Caco-2 (cell line): ENCODE results near the gene KCNJ11. TPM values are rescaled to one million over a fixed set of nuclear protein-coding genes. Genes with fewer than 3 reads are reported as not detected.

Experiments used
- BruUV-seq: library from RNA; stranded (reverse); fragments of 400-500 nt; replicated peaks from 2 replicates; lab custom pipeline; 2021; lab: Mats Ljungman, UMichigan
- CTCF ChIA-PET: fragments of 300-600 bp; sonication (Branson Sonifier 250); formaldehyde crosslinking; loops from one replicate; lab custom pipeline; 2022; ENCODE audit warnings: antibody characterized with exemption; lab: Charles Lee
- POLR2A ChIA-PET: fragments of 300-600 bp; sonication (Branson Sonifier 250); formaldehyde crosslinking; loops from one replicate; lab custom pipeline; 2022; ENCODE audit warnings: antibody characterized with exemption; lab: Charles Lee
- DNase-seq, 2 experiments: peaks; one replicate each; pipeline versions ENCODE4 v3.0.0 to v3.0.0-alpha.2; 2020 to 2022
- H3K27me3 ChIP-seq: replicated peaks from 2 replicates; pipeline ENCODE4 v1.6.0; 2011; ENCODE audit warnings: low read length; ENCODE audit not compliant: control insufficient read depth, insufficient read depth
- H3K36me3 ChIP-seq: 2 replicates; pipeline ENCODE4 v1.5.1; 2011; ENCODE audit warnings: low read length; ENCODE audit not compliant: control insufficient read depth, insufficient read depth
- H3K4me1 ChIP-seq: fragments of 250-450 bp; sonication (Bioruptor Pico); 2 replicates; pipeline ENCODE4 v1.5.1; 2020; ENCODE audit warnings: mild to moderate bottlenecking
- H3K4me3 ChIP-seq: 2 replicates; pipeline ENCODE4 v1.5.1; 2011; ENCODE audit warnings: low read depth, mild to moderate bottlenecking, control low read depth, low read length
- H3K9me3 ChIP-seq: fragments of 250-450 bp; sonication (Bioruptor Pico); 2 replicates; pipeline ENCODE4 v1.5.1; 2020; ENCODE audit warnings: mild to moderate bottlenecking, moderate library complexity
- H3K27ac Mint-ChIP-seq: one replicate; pipeline ENCODE4 v1.8.0; 2022; ENCODE audit warnings: mixed read lengths; ENCODE audit not compliant: unreplicated experiment
- H3K27me3 Mint-ChIP-seq: one replicate; pipeline ENCODE4 v1.8.0; 2022; ENCODE audit warnings: mixed read lengths; ENCODE audit not compliant: insufficient read depth, unreplicated experiment
- H3K36me3 Mint-ChIP-seq: one replicate; pipeline ENCODE4 v1.8.0; 2022; ENCODE audit warnings: mild to moderate bottlenecking, mixed read lengths; ENCODE audit not compliant: insufficient read depth, unreplicated experiment
- H3K4me1 Mint-ChIP-seq: one replicate; pipeline ENCODE4 v1.8.0; 2022; ENCODE audit warnings: low read depth, mixed read lengths; ENCODE audit not compliant: unreplicated experiment
- H3K4me3 Mint-ChIP-seq: one replicate; pipeline ENCODE4 v1.8.0; 2022; ENCODE audit warnings: mild to moderate bottlenecking, moderate library complexity, mixed read lengths; ENCODE audit not compliant: unreplicated experiment
- H3K9me3 Mint-ChIP-seq: one replicate; pipeline ENCODE4 v1.8.0; 2022; ENCODE audit warnings: mixed read lengths; ENCODE audit not compliant: unreplicated experiment
- CTCF ChIP-seq, 2 experiments: fragments of 200-600 bp in 1 of 2; IDR thresholded peaks; 1 replicate in 1 of 2; 2 replicates in 1 of 2; pipeline versions ENCODE4 v1.5.1 to v1.8.0; 2011 to 2022; ENCODE audit warnings: antibody characterized with exemption in 1 of 2, control low read depth in 1 of 2, inconsistent platforms in 1 of 2, low read depth in 1 of 2, low read length in 1 of 2, mild to moderate bottlenecking in 1 of 2, moderate library complexity in 1 of 2; ENCODE audit not compliant: insufficient read depth in 1 of 2, severe bottlenecking in 1 of 2, unreplicated experiment in 1 of 2
- intact Hi-C: fragments of 100-400 bp; cut with micrococcal nuclease; formaldehyde crosslinking; loops from one replicate; pipeline ENCODE4 v1.10.0; 2022; ENCODE audit not compliant: unreplicated experiment
- total RNA-seq: library from RNA; stranded (reverse); gene quantifications from 2 replicates; pipeline ENCODE4 v1.2.3, GENCODE V29; 2022

KCNJ11 gene
- total RNA-seq, 1 experiment from 2014 or later, result 3.4 TPM

- no peaks in the 10 kb centered on the region for H3K36me3 ChIP-seq
- Mint-ChIP-seq H3K9me3 (no peaks in the 10 kb centered on the region), H3K27me3 (peaks cover 17% of the 10 kb centered on the region), H3K36me3 (no peaks in the 10 kb centered on the region), H3K4me3 (no peak overlapping the region), H3K27ac (no peak overlapping the region), H3K4me1 (no peaks in the 10 kb centered on the region)
- H3K9me3 ChIP-seq, result no peaks in the 10 kb centered on the region
- CTCF ChIA-PET, result interaction anchor here (0.7 kb wide), 1 partner anchor 34 kb away, joined by 5 read pairs; no protein-coding TSS in a partner anchor
- no peaks in the 10 kb centered on the region for H3K4me1 ChIP-seq
- TF ChIP-seq CTCF (IDR thresholded peaks at IDR 0.05; ENCODE audit: insufficient read depth in 1 of 2, low read depth in 1 of 2, low read length in 1 of 2, severe bottlenecking in 1 of 2, unreplicated experiment in 1 of 2), result no peak
- H3K27me3 ChIP-seq, result no peaks in the 10 kb centered on the region
- H3K4me3 ChIP-seq, result no peak overlapping the region
- POLR2A ChIA-PET, result no interaction called here
- intact Hi-C loops, result no loop called here
- BruUV-seq, result no TSS peak
- no peak for DNase-seq
Observed at GRCh38 chr11:17411418-17411817, 23.0 kb upstream of the KCNJ11 start.

- Mint-ChIP-seq H3K4me1 (no peaks in the 10 kb centered on the region), H3K9me3 (no peaks in the 10 kb centered on the region), H3K27ac (no peak overlapping the region), H3K36me3 (no peaks in the 10 kb centered on the region), H3K27me3 (peaks cover 14% of the 10 kb centered on the region), H3K4me3 (no peak overlapping the region)
- intact Hi-C loops, result no loop called here
- no peaks in the 10 kb centered on the region for H3K4me1 ChIP-seq
- ChIA-PET POLR2A (no interaction called here), CTCF (interaction anchor here (0.7 kb wide), 1 partner anchor 34 kb away, joined by 5 read pairs; no protein-coding TSS in a partner anchor)
- no peaks in the 10 kb centered on the region for H3K36me3 ChIP-seq
- no peak overlapping the region for H3K4me3 ChIP-seq
- BruUV-seq, result no TSS peak
- H3K9me3 ChIP-seq, result no peaks in the 10 kb centered on the region
- DNase-seq, result no peak
- TF ChIP-seq CTCF (IDR thresholded peaks at IDR 0.05; ENCODE audit: insufficient read depth in 1 of 2, low read depth in 1 of 2, low read length in 1 of 2, severe bottlenecking in 1 of 2, unreplicated experiment in 1 of 2), result no peak
- H3K27me3 ChIP-seq, result no peaks in the 10 kb centered on the region
Observed at GRCh38 chr11:17410606-17411379, 22.3 kb upstream of the KCNJ11 start.

- Mint-ChIP-seq H3K27ac (no peak overlapping the region), H3K9me3 (no peaks in the 10 kb centered on the region), H3K4me3 (no peak overlapping the region), H3K4me1 (no peaks in the 10 kb centered on the region), H3K27me3 (peaks cover 8% of the 10 kb centered on the region), H3K36me3 (no peaks in the 10 kb centered on the region)
- intact Hi-C loops, result no loop called here
- ChIA-PET POLR2A (no interaction called here), CTCF (interaction anchor here (0.7 kb wide), 1 partner anchor 65 kb away, joined by 7 read pairs; no protein-coding TSS in a partner anchor)
- no peaks in the 10 kb centered on the region for H3K4me1 ChIP-seq
- no peak for TF ChIP-seq CTCF (IDR thresholded peaks at IDR 0.05; ENCODE audit: insufficient read depth in 1 of 2, low read depth in 1 of 2, low read length in 1 of 2, severe bottlenecking in 1 of 2, unreplicated experiment in 1 of 2)
- H3K4me3 ChIP-seq, result no peak overlapping the region
- BruUV-seq, result no TSS peak
- H3K27me3 ChIP-seq, result no peaks in the 10 kb centered on the region
- H3K36me3 ChIP-seq, result no peaks in the 10 kb centered on the region
- no peaks in the 10 kb centered on the region for H3K9me3 ChIP-seq
- no peak for DNase-seq
Observed at GRCh38 chr11:17408641-17409040, 20.2 kb upstream of the KCNJ11 start.
